Panc1 (cell line): ENCODE results near the gene TMEM253. TPM values are rescaled to one million over a fixed set of nuclear protein-coding genes. Genes with fewer than 3 reads are reported as not detected.

Experiments used
- ATAC-seq: fragments of 200-7000 bp; cut with Tn5 transposase; 2 replicates; pipeline ENCODE4 v1.9.1; 2020; ENCODE audit warnings: mild to moderate bottlenecking, moderate library complexity
- BruUV-seq: library from RNA; stranded (reverse); fragments of 400-500 nt; replicated peaks from 2 replicates; lab custom pipeline; 2021; lab: Mats Ljungman, UMichigan
- CTCF ChIA-PET: fragments of 300-600 bp; sonication (Branson Sonifier 250); formaldehyde crosslinking; loops from one replicate; lab custom pipeline; 2022; ENCODE audit warnings: antibody characterized with exemption; lab: Charles Lee
- POLR2A ChIA-PET: fragments of 300-600 bp; sonication (Branson Sonifier 250); formaldehyde crosslinking; loops from one replicate; lab custom pipeline; 2022; ENCODE audit warnings: antibody characterized with exemption; lab: Charles Lee
- DNase-seq: peaks from one replicate; pipeline ENCODE4 v3.0.0-alpha.2; 2010; ENCODE audit warnings: low read depth, low spot score
- H3K27ac ChIP-seq: 2 replicates; pipeline ENCODE4 v1.5.1; 2011; ENCODE audit warnings: mild to moderate bottlenecking, low read length, inconsistent platforms
- H3K27me3 ChIP-seq: fragments of 200-500 bp; sonication (Bioruptor generic); 2 replicates; pipeline ENCODE4 v1.6.0; 2014; ENCODE audit warnings: low read length, inconsistent platforms; ENCODE audit not compliant: control insufficient read depth, insufficient read depth
- H3K36me3 ChIP-seq: fragments of 200-500 bp; sonication (Bioruptor generic); 2 replicates; pipeline ENCODE4 v1.5.1; 2014; ENCODE audit warnings: inconsistent platforms, mild to moderate bottlenecking, low read length, moderate library complexity; ENCODE audit not compliant: control insufficient read depth, insufficient read depth
- H3K4me1 ChIP-seq: 2 replicates; pipeline ENCODE4 v1.5.1; 2011; ENCODE audit warnings: inconsistent platforms, mild to moderate bottlenecking, low read length, moderate library complexity; ENCODE audit not compliant: control insufficient read depth, insufficient read depth
- H3K4me3 ChIP-seq, 2 experiments: 2 replicates each; pipeline ENCODE4 v1.5.1; 2011 to 2012; ENCODE audit warnings: low read depth in 2 of 2, low read length in 2 of 2, mild to moderate bottlenecking in 2 of 2, inconsistent platforms in 1 of 2, moderate library complexity in 1 of 2
- H3K9me3 ChIP-seq: fragments of 200-500 bp; sonication (Bioruptor generic); 2 replicates; pipeline ENCODE4 v1.5.1; 2014; ENCODE audit warnings: low read depth, mild to moderate bottlenecking, inconsistent platforms, low read length, moderate library complexity; ENCODE audit not compliant: control insufficient read depth, insufficient read depth
- POLR2AphosphoS5 ChIP-seq: IDR thresholded peaks from 2 replicates; pipeline ENCODE4 v1.6.1; 2012; ENCODE audit warnings: mild to moderate bottlenecking, low read depth, low read length, moderate library complexity
- SIN3A ChIP-seq: IDR thresholded peaks from 2 replicates; pipeline ENCODE4 v1.6.1; 2012; ENCODE audit warnings: low read depth, mild to moderate bottlenecking, low read length, moderate library complexity, borderline replicate concordance; ENCODE audit not compliant: insufficient read depth
- TCF7L2 ChIP-seq: IDR thresholded peaks from 2 replicates; pipeline ENCODE4 v1.6.1; 2011; ENCODE audit warnings: mild to moderate bottlenecking, low read depth, low read length, inconsistent platforms
- in situ Hi-C: cut with HindIII; loops from 2 replicates; pipeline ENCODE4 v1.10.0; 2016; ENCODE audit warnings: low sequenced_read_pairs, low pct_unique_long_range_greater_than_20kb
- intact Hi-C: fragments of 100-400 bp; cut with micrococcal nuclease; formaldehyde crosslinking; loops from one replicate; pipeline ENCODE4 v1.10.0; 2022; ENCODE audit not compliant: unreplicated experiment
- total RNA-seq: library from RNA; stranded (reverse); gene quantifications from one replicate; pipeline ENCODE4 v1.2.1, GENCODE V29; 2021; ENCODE audit not compliant: unreplicated experiment
- TF ChIP-seq, protein P1 (sequence below), 2 experiments: IDR thresholded peaks; 2 replicates each; pipeline ENCODE4 v1.6.1; 2011 to 2012; ENCODE audit warnings: low read depth in 2 of 2, control low read depth in 1 of 2, low read length in 1 of 2, mild to moderate bottlenecking in 1 of 2, moderate library complexity in 1 of 2; ENCODE audit not compliant: insufficient read depth in 1 of 2
- TF ChIP-seq, protein P2 (sequence below): fragments of 450-650 bp; IDR thresholded peaks from 2 replicates; pipeline ENCODE4 v1.5.1; 2017; ENCODE audit warnings: mild to moderate bottlenecking

The TMEM253 gene
- total RNA-seq, 1 experiment from 2014 or later = 0.33 TPM

DNA sequence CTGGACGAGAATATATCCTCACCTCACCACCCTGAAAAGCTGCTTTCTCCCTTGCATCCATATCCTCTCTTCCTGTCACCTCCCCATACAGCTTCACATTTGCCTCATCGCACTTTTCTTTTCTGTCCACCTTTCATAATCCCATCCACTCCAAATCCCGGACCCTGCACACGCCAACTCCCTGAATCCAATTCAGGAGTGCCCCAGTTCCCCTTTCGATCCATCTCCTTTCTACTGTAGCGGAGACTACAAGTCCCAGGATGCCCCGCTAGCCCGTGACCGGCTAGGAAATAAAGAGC, 2.5 kb downstream of the TMEM253 start:
- no peaks in the 10 kb centered on the region for H3K36me3 ChIP-seq
- peaks cover 17% of the 10 kb centered on the region for H3K4me1 ChIP-seq
- H3K27me3 ChIP-seq = no peaks in the 10 kb centered on the region
- intact Hi-C loops (no loop called here), in situ Hi-C loops (no loop called here)
- H3K4me3 ChIP-seq = peak overlapping the region; percentile 65 to 77
- BruUV-seq = no TSS peak
- CTCF ChIA-PET = interaction anchor here (0.8 to 1.0 kb wide), 2 partner anchors 11 to 98 kb away, joined by 3 read pairs; no protein-coding TSS in a partner anchor
- DNase-seq (no peak), ATAC-seq (no peak)
- H3K27ac ChIP-seq = peak overlapping the region; percentile 92
- no peaks in the 10 kb centered on the region for H3K9me3 ChIP-seq
- POLR2A ChIA-PET = interaction anchor here (0.5 kb wide), 1 partner anchor 102 kb away, joined by 3 read pairs; no protein-coding TSS in a partner anchor
- TF ChIP-seq SIN3A (no peak), POLR2AphosphoS5 (no peak), TCF7L2 (no peak)
- TF ChIP-seq, protein P1, sequence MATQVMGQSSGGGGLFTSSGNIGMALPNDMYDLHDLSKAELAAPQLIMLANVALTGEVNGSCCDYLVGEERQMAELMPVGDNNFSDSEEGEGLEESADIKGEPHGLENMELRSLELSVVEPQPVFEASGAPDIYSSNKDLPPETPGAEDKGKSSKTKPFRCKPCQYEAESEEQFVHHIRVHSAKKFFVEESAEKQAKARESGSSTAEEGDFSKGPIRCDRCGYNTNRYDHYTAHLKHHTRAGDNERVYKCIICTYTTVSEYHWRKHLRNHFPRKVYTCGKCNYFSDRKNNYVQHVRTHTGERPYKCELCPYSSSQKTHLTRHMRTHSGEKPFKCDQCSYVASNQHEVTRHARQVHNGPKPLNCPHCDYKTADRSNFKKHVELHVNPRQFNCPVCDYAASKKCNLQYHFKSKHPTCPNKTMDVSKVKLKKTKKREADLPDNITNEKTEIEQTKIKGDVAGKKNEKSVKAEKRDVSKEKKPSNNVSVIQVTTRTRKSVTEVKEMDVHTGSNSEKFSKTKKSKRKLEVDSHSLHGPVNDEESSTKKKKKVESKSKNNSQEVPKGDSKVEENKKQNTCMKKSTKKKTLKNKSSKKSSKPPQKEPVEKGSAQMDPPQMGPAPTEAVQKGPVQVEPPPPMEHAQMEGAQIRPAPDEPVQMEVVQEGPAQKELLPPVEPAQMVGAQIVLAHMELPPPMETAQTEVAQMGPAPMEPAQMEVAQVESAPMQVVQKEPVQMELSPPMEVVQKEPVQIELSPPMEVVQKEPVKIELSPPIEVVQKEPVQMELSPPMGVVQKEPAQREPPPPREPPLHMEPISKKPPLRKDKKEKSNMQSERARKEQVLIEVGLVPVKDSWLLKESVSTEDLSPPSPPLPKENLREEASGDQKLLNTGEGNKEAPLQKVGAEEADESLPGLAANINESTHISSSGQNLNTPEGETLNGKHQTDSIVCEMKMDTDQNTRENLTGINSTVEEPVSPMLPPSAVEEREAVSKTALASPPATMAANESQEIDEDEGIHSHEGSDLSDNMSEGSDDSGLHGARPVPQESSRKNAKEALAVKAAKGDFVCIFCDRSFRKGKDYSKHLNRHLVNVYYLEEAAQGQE (IDR thresholded peaks at IDR 0.05; ENCODE audit: insufficient read depth in 1 of 2, low read depth in 2 of 2, low read length in 1 of 2) = no peak
- TF ChIP-seq, protein P2, sequence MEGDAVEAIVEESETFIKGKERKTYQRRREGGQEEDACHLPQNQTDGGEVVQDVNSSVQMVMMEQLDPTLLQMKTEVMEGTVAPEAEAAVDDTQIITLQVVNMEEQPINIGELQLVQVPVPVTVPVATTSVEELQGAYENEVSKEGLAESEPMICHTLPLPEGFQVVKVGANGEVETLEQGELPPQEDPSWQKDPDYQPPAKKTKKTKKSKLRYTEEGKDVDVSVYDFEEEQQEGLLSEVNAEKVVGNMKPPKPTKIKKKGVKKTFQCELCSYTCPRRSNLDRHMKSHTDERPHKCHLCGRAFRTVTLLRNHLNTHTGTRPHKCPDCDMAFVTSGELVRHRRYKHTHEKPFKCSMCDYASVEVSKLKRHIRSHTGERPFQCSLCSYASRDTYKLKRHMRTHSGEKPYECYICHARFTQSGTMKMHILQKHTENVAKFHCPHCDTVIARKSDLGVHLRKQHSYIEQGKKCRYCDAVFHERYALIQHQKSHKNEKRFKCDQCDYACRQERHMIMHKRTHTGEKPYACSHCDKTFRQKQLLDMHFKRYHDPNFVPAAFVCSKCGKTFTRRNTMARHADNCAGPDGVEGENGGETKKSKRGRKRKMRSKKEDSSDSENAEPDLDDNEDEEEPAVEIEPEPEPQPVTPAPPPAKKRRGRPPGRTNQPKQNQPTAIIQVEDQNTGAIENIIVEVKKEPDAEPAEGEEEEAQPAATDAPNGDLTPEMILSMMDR = no peak

DNA sequence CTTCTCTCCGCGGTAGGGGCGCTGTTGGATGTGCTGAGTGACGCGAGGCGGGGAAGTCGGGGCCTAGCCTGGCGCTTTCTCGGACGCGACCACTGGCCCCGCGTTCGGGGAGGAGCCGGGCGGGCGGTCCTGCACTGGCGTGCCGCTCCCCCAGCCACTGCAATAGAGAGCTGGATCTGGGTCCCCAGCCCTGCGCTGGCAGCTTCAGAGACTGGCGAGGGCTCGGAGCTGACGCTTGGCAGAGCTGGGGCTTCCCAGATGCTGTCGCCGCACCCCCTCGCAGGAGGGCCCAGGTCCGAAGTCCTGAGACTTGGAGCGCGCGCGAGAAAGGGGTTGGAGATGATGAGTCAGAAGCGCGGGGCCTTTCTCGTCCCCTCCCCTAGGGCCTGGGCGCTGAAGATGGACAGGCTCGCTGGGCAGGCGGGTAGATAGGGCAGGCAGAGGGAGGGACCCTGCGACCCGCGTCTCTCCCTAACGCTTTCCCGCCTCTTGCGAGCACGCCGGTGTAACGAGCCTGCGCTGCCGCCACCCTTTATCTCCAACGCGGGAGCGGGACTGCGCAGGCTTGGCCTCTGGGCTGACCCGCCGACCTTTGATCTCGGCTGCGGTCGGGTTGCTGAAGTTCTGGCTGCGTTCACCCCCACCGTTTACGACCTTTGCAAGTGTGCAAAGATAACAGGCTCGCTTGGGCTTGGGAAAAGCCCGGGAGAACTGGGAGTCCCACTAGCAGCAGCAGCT, 3.0 kb downstream of the TMEM253 start:
- TF ChIP-seq SIN3A (no peak), POLR2AphosphoS5 (peak; percentile 62), TCF7L2 (peak; percentile 94)
- TF ChIP-seq, protein P2 = peak; percentile 72
- TF ChIP-seq, protein P1 (IDR thresholded peaks at IDR 0.05; ENCODE audit: insufficient read depth in 1 of 2, low read depth in 2 of 2, low read length in 1 of 2) = no peak
- POLR2A ChIA-PET = no interaction called here
- Histone ChIP-seq H3K9me3 (no peaks in the 10 kb centered on the region), H3K27ac (peak overlapping the region; percentile 92), H3K27me3 (no peaks in the 10 kb centered on the region), H3K4me1 (peaks cover 17% of the 10 kb centered on the region), H3K36me3 (no peaks in the 10 kb centered on the region), H3K4me3 (peak overlapping the region; percentile 65 to 77)
- TSS peak; percentile 97 for BruUV-seq
- peak; percentile 78 for DNase-seq
- intact Hi-C loops (no loop called here), in situ Hi-C loops (no loop called here)
- ATAC-seq = peak; percentile 95
- CTCF ChIA-PET = interaction anchor here (0.6 to 2.7 kb wide), 9 partner anchors 11 to 99 kb away, joined by 3 to 18 read pairs (median 6); partner anchors contain the start of gene ARHGEF40
